ENCODE data around the gene TMEM235. TPM values are rescaled to one million over a fixed set of nuclear protein-coding genes. Genes with fewer than 3 reads are reported as not detected.

Gene TMEM235
- total RNA-seq, 2 experiments from 2014 or later: 0.32 TPM; not detected in 1

DNA sequence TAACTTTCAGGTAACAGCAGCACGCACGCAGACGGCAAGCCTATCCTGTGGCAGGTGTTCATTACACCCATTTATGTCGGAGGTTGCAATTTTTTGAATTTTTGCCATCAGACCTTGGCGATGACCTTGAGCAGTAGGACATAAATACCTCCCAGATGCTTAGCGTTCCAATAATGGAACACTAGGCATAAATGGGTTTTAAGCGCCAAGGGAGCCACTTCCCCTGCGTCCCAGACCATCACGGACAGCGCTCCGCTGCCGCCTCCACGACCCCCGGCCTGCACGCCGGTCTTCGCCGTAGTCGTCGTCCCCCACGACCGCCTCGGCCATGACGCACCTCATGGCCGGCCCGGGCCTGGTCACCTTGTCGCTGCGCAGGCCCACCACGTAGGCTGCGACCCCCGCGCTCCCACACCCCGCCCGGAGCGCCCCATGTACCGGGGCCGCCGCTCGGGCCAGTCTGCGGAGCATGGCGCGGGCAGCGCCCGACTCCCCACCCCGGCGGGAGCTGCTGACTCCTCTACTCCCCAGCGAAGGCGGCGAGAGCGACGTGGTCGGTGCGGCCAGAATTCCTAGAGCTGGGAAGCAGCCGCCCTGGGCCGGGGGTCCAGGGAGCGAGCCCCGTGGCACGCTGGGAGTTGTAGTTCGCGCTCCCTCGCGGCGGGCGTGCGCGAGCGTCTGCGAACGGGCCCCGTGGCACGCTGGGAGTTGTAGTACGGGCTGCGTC is 22.7 kb downstream of the TMEM235 start:
- Histone ChIP-seq H3K4me3 (ENCODE audit: low read depth, low read length, poor library complexity, severe bottlenecking) (peak overlapping the region; percentile 67), H3K79me2 (ENCODE audit: insufficient read depth, low read depth, low read length) (no peaks in the 10 kb centered on the region), H3K9me2 (ENCODE audit: insufficient read depth, low read length) (no peaks in the 10 kb centered on the region), H3K9me3 (ENCODE audit: low read length) (no peaks in the 10 kb centered on the region), H3K27ac (ENCODE audit: low read depth, low read length, poor library complexity, severe bottlenecking) (peak overlapping the region; percentile 19), H3K4me1 (ENCODE audit: insufficient read depth, low read length, poor library complexity, severe bottlenecking) (peaks cover 58% of the 10 kb centered on the region), H4K20me1 (ENCODE audit: insufficient read depth, low read length) (no peaks in the 10 kb centered on the region), H2AFZ (ENCODE audit: low read length) (peak overlapping the region; percentile 67), H3K36me3 (ENCODE audit: insufficient read depth, low read length) (no peaks in the 10 kb centered on the region), H3K4me2 (ENCODE audit: low read length) (peak overlapping the region; percentile 63)
- ChIA-PET POLR2A (interaction anchor here (0.9 to 1.5 kb wide), 2 partner anchors 13 to 64 kb away, joined by 3 to 4 read pairs; no protein-coding TSS in a partner anchor), CTCF (ENCODE audit: unreplicated experiment) (interaction anchor here (0.6 kb wide), 1 partner anchor 18 kb away, joined by 6 read pairs; no protein-coding TSS in a partner anchor)
- TF ChIP-seq EZH2phosphoT487 (IDR thresholded peaks at IDR 0.05; ENCODE audit: borderline replicate concordance, low read depth, low read length): no peak
- TF ChIP-seq, protein P1, sequence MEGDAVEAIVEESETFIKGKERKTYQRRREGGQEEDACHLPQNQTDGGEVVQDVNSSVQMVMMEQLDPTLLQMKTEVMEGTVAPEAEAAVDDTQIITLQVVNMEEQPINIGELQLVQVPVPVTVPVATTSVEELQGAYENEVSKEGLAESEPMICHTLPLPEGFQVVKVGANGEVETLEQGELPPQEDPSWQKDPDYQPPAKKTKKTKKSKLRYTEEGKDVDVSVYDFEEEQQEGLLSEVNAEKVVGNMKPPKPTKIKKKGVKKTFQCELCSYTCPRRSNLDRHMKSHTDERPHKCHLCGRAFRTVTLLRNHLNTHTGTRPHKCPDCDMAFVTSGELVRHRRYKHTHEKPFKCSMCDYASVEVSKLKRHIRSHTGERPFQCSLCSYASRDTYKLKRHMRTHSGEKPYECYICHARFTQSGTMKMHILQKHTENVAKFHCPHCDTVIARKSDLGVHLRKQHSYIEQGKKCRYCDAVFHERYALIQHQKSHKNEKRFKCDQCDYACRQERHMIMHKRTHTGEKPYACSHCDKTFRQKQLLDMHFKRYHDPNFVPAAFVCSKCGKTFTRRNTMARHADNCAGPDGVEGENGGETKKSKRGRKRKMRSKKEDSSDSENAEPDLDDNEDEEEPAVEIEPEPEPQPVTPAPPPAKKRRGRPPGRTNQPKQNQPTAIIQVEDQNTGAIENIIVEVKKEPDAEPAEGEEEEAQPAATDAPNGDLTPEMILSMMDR (conservative IDR thresholded peaks at IDR 0.05; ENCODE audit: low read length): no peak
- intact Hi-C loops (cut with micrococcal nuclease; ENCODE audit: unreplicated experiment): loop anchor here (5.0 kb wide), 2 partner anchors 88 to 122 kb away; partner anchors contain the start of gene TMC8
- no TSS peak for BruUV-seq (replicated peaks)
- DNase-seq (ENCODE audit: low spot score): peak; percentile 88

DNA sequence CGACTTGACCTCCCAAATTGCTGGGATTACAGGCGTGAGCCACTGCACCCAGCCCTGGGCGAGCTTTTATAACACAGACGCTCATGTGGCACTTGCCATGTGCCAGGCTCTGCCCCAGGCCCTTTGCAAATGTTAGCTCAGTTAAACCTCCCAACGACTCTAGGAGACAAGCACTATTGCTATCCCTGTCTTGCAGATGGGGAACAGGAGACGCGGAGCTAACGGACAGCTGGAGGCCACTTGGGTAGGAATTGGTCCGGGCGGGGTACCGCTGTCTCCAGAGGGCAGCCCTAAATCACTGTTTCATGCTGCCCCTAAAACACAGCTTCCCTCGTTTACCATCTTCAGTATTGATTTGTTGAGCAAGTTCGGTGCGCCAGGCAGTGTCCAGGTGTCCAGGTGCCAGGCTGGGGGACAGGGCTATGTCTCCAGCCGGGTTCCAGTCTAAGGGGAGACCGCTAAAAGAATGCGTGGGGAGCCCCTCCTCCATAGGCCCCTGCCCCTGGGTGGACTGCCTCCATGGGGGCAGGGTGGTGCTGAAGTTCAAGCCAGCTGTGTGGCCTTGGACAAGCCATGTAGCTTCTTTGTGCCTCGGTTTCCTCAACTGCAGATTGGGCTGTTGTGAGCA is 23.7 kb downstream of the TMEM235 start:
- H3K4me3 ChIP-seq (ENCODE audit: low read depth, low read length, poor library complexity, severe bottlenecking): no peak overlapping the region
- no peak overlapping the region for H3K4me2 ChIP-seq (ENCODE audit: low read length)
- H3K9me3 ChIP-seq (ENCODE audit: low read length): no peaks in the 10 kb centered on the region
- DNase-seq (ENCODE audit: low spot score): no peak
- intact Hi-C loops (cut with micrococcal nuclease; ENCODE audit: unreplicated experiment): no loop called here
- no peaks in the 10 kb centered on the region for H4K20me1 ChIP-seq (ENCODE audit: insufficient read depth, low read length)
- ChIA-PET CTCF (ENCODE audit: unreplicated experiment) (interaction anchor here (0.6 kb wide), 1 partner anchor 16 kb away, joined by 6 read pairs; no protein-coding TSS in a partner anchor), POLR2A (interaction anchor here (0.9 to 1.5 kb wide), 3 partner anchors 14 to 65 kb away, joined by 3 to 4 read pairs (median 3); no protein-coding TSS in a partner anchor)
- no peaks in the 10 kb centered on the region for H3K79me2 ChIP-seq (ENCODE audit: insufficient read depth, low read depth, low read length)
- H3K9me2 ChIP-seq (ENCODE audit: insufficient read depth, low read length): no peaks in the 10 kb centered on the region
- BruUV-seq (replicated peaks): no TSS peak
- TF ChIP-seq EZH2phosphoT487 (IDR thresholded peaks at IDR 0.05; ENCODE audit: borderline replicate concordance, low read depth, low read length): no peak
- TF ChIP-seq, protein P1 (conservative IDR thresholded peaks at IDR 0.05; ENCODE audit: low read length): no peak
- peaks cover 58% of the 10 kb centered on the region for H3K4me1 ChIP-seq (ENCODE audit: insufficient read depth, low read length, poor library complexity, severe bottlenecking)
- H3K27ac ChIP-seq (ENCODE audit: low read depth, low read length, poor library complexity, severe bottlenecking): no peak overlapping the region
- no peak overlapping the region for H2AFZ ChIP-seq (ENCODE audit: low read length)
- no peaks in the 10 kb centered on the region for H3K36me3 ChIP-seq (ENCODE audit: insufficient read depth, low read length)
